Thyroid gland (tissue), 4 donors: ENCODE data around the gene CIITA.

Source experiments
- POLR2A ChIP-seq, 2 donors: fragments of 450-650 bp; IDR thresholded peaks; one replicate each; pipeline ENCODE4 v1.6.1; 2017; ENCODE audit warnings: antibody characterized with exemption in 2 of 2, mild to moderate bottlenecking in 2 of 2, moderate library complexity in 1 of 2
- TF ChIP-seq, protein P1 (sequence below), 6 experiments: fragments of 200-600 bp in 3 of 6; fragments of 450-650 bp in 3 of 6; sonication (generic) in 3 of 6; IDR thresholded peaks; one replicate each; pipeline ENCODE4 v1.5.1; 2016 to 2019; ENCODE audit warnings: antibody characterized with exemption in 6 of 6, mild to moderate bottlenecking in 2 of 6, inconsistent platforms in 1 of 6, moderate library complexity in 1 of 6

- TF ChIP-seq, protein P1, sequence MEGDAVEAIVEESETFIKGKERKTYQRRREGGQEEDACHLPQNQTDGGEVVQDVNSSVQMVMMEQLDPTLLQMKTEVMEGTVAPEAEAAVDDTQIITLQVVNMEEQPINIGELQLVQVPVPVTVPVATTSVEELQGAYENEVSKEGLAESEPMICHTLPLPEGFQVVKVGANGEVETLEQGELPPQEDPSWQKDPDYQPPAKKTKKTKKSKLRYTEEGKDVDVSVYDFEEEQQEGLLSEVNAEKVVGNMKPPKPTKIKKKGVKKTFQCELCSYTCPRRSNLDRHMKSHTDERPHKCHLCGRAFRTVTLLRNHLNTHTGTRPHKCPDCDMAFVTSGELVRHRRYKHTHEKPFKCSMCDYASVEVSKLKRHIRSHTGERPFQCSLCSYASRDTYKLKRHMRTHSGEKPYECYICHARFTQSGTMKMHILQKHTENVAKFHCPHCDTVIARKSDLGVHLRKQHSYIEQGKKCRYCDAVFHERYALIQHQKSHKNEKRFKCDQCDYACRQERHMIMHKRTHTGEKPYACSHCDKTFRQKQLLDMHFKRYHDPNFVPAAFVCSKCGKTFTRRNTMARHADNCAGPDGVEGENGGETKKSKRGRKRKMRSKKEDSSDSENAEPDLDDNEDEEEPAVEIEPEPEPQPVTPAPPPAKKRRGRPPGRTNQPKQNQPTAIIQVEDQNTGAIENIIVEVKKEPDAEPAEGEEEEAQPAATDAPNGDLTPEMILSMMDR (IDR thresholded peaks at IDR 0.05): no peak
- no peak for TF ChIP-seq POLR2A (IDR thresholded peaks at IDR 0.05)
These were observed 72.5 kb downstream of the CIITA start for GRCh38 chr16:10949424-10949970.
